Liver (tissue), 9 donors: Measurements from ENCODE around the gene LAMB2. TPM values are rescaled to one million over a fixed set of nuclear protein-coding genes. Genes with fewer than 3 reads are reported as not detected.

ENCODE experiments used
- DNase-seq: peaks from one replicate; pipeline ENCODE4 v3.0.0-alpha.2; 2017; ENCODE audit warnings: low spot score
- H3K27ac ChIP-seq, 2 donors: one replicate each; pipeline ENCODE4 v1.7.0; 2013; ENCODE audit warnings: inconsistent platforms in 2 of 2, low read length in 2 of 2, control low read depth in 1 of 2, low read depth in 1 of 2, mild to moderate bottlenecking in 1 of 2
- H3K27me3 ChIP-seq, 4 donors: one replicate each; pipeline versions ENCODE4 v1.6.1 to v1.7.0; 2013; ENCODE audit warnings: low read length in 3 of 4, inconsistent platforms in 1 of 4, mild to moderate bottlenecking in 1 of 4, moderate library complexity in 1 of 4; ENCODE audit not compliant: control insufficient read depth in 4 of 4, insufficient read depth in 4 of 4
- H3K36me3 ChIP-seq, 4 donors: one replicate each; pipeline versions ENCODE4 v1.6.1 to v1.7.0; 2013; ENCODE audit warnings: low read length in 3 of 4, mild to moderate bottlenecking in 3 of 4, low read depth in 1 of 4, moderate library complexity in 1 of 4; ENCODE audit not compliant: control insufficient read depth in 4 of 4, insufficient read depth in 3 of 4
- H3K4me1 ChIP-seq, 4 donors: one replicate each; pipeline versions ENCODE4 v1.6.1 to v1.7.0; 2013; ENCODE audit warnings: low read length in 3 of 4, mild to moderate bottlenecking in 3 of 4, moderate library complexity in 1 of 4; ENCODE audit not compliant: control insufficient read depth in 4 of 4, insufficient read depth in 4 of 4
- H3K4me3 ChIP-seq, 3 donors: one replicate each; pipeline versions ENCODE4 v1.6.1 to v1.7.0; 2013; ENCODE audit warnings: low read length in 3 of 3, control low read depth in 1 of 3, low read depth in 1 of 3, mild to moderate bottlenecking in 1 of 3
- H3K9ac ChIP-seq, 2 donors: one replicate each; pipeline ENCODE4 v1.7.0; 2013; ENCODE audit warnings: low read length in 2 of 2, mild to moderate bottlenecking in 2 of 2, moderate library complexity in 2 of 2, control low read depth in 1 of 2, low read depth in 1 of 2
- H3K9me3 ChIP-seq, 4 donors: one replicate each; pipeline versions ENCODE4 v1.6.1 to v1.7.0; 2013; ENCODE audit warnings: low read length in 3 of 4; ENCODE audit not compliant: control insufficient read depth in 4 of 4
- EGR1 ChIP-seq, 2 donors: IDR thresholded peaks; 2 replicates each; pipeline ENCODE4 v1.6.1; 2016 to 2018; ENCODE audit warnings: antibody characterized with exemption in 2 of 2, low read depth in 2 of 2
- FOXA1 ChIP-seq: IDR thresholded peaks from 2 replicates; pipeline ENCODE4 v1.6.1; 2016; ENCODE audit warnings: antibody characterized with exemption
- FOXA2 ChIP-seq: IDR thresholded peaks from 2 replicates; pipeline ENCODE4 v1.6.1; 2016; ENCODE audit warnings: antibody characterized with exemption
- GABPA ChIP-seq, 2 donors: IDR thresholded peaks in 1 of 2; conservative IDR thresholded peaks in 1 of 2; 2 replicates each; pipeline ENCODE4 v1.6.1; 2016; ENCODE audit warnings: antibody characterized with exemption in 2 of 2, mild to moderate bottlenecking in 1 of 2, moderate library complexity in 1 of 2
- HNF4A ChIP-seq, 2 donors: conservative IDR thresholded peaks; 2 replicates each; pipeline ENCODE4 v1.6.1; 2016; ENCODE audit warnings: antibody characterized with exemption in 2 of 2, mild to moderate bottlenecking in 2 of 2
- HNF4G ChIP-seq: IDR thresholded peaks from 2 replicates; pipeline ENCODE4 v1.6.1; 2016; ENCODE audit warnings: antibody characterized with exemption
- JUND ChIP-seq, 2 donors: IDR thresholded peaks; 2 replicates each; pipeline ENCODE4 v1.6.1; 2016; ENCODE audit warnings: antibody characterized with exemption in 2 of 2
- NR2F2 ChIP-seq: IDR thresholded peaks from 2 replicates; pipeline ENCODE4 v1.6.1; 2016; ENCODE audit warnings: antibody characterized with exemption
- RAD21 ChIP-seq, 2 donors: IDR thresholded peaks; 2 replicates each; pipeline ENCODE4 v1.6.1; 2016; ENCODE audit warnings: antibody characterized with exemption in 2 of 2, mild to moderate bottlenecking in 2 of 2
- RXRA ChIP-seq, 2 donors: IDR thresholded peaks; 2 replicates each; pipeline ENCODE4 v1.6.1; 2017 to 2018; ENCODE audit warnings: antibody characterized with exemption in 2 of 2, mild to moderate bottlenecking in 1 of 2
- SP1 ChIP-seq: IDR thresholded peaks from 2 replicates; pipeline ENCODE4 v1.6.1; 2018; ENCODE audit warnings: antibody characterized with exemption, mild to moderate bottlenecking
- TAF1 ChIP-seq: conservative IDR thresholded peaks from 2 replicates; pipeline ENCODE4 v1.6.1; 2016; ENCODE audit warnings: antibody characterized with exemption, mild to moderate bottlenecking
- YY1 ChIP-seq: IDR thresholded peaks from 2 replicates; pipeline ENCODE4 v1.6.1; 2016; ENCODE audit warnings: antibody characterized with exemption, mild to moderate bottlenecking
- WGBS: extraction: QIAGEN DNeasy Blood & Tissue Kit; methylation state at CpG from one replicate; pipeline ENCODE4 v1.1.7; 2013; 5-methylcytosine and 5-hydroxymethylcytosine counted together
- polyA plus RNA-seq, 2 donors: library from polyadenylated mRNA; stranded (reverse) in 1 of 2; unstranded in 1 of 2; fragments of 200-250 nt in 1 of 2; fragments of >200 nt in 1 of 2; fragmentation: Nextera tagmentation in 1 of 2; extraction: Ambion mirVana in 1 of 2; gene quantifications; one replicate each; pipeline versions ENCODE4 v1.2.1 to v1.2.3, GENCODE V29; 2013 to 2015
- total RNA-seq, 2 donors: library from RNA; depleted of rRNA; stranded (reverse); fragments of >200 nt; gene quantifications; one replicate each; pipeline ENCODE4 v1.2.3, GENCODE V29; 2014
- TF ChIP-seq, protein P1 (sequence below): fragments of 150-350 bp; IDR thresholded peaks from 2 replicates; pipeline ENCODE4 v1.5.1; 2017; ENCODE audit warnings: improper control_type of control experiment, low read depth, low read length; ENCODE audit not compliant: missing input control
- TF ChIP-seq, protein P2 (sequence below): IDR thresholded peaks from 2 replicates; pipeline ENCODE4 v1.6.1; 2016; ENCODE audit warnings: antibody characterized with exemption
- TF ChIP-seq, protein P3 (sequence below): IDR thresholded peaks from 2 replicates; pipeline ENCODE4 v1.6.1; 2016; ENCODE audit warnings: antibody characterized with exemption
- TF ChIP-seq, protein P4 (sequence below): IDR thresholded peaks from 2 replicates; pipeline ENCODE4 v1.6.1; 2016; ENCODE audit warnings: antibody characterized with exemption
- TF ChIP-seq, protein P5 (sequence below): IDR thresholded peaks from 2 replicates; pipeline ENCODE4 v1.6.1; 2016; ENCODE audit warnings: antibody characterized with exemption, mild to moderate bottlenecking
- donor health status: healthy.
- donor health status: healthy.
- donor health status: healthy.
- donor health status: healthy.
- donor health status: healthy.

Gene LAMB2
- total and polyA plus RNA-seq, 4 donors, result 87.6 to 172 (median 134) TPM

DNA sequence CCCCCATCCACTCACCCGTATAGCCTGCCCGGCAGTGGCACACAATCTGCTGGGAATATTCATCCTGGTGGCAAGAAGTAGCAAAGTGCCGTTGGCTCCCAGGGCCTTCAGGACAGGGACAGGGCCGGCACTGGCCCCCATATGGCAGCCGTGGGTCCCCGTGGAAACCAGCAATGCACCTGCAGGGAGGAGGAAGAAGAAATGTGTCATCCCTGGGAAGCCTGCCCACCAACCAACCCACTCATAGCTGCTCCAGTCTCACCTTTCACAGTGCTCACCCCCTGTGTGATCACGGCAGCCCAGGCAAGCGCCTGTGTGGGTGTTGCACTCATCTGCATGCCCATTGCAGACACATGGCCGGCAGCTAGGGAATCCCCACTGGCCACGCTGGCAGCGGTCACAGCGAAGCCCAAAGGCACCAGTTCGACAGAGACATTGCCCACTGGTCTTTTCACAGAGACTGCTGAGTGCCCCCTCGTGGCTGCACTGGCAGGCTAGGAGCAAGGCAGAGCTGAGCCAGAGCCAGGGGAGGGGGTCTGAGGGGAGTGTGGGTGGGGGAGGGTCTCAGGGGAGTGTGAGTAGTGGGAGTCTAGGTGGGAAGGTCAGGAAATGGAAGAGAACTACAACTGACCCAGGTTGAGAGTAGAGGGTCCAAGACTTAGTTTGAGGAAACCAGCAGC is 7.7 kb downstream of the LAMB2 start (continued):
- no peak for TF ChIP-seq TAF1

DNA sequence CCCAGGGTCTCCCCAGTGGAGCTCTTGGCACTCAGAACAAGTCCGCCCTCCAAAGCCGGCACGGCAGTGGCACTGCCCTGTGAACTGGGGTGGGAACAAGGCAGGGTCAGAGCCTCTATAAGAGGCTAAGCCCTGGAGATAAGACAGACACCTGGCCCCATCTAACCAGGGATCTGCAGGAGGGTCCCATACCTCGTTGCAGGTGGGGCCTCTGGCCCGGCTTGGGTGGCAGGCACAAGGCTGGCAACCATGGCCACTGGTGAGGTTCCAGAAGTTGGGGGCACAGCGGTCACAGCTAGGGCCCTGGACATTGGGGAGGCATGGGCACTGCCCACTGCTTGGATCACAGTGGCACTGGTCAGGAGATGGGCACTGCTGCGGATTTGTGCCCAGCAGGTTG is 8.6 kb downstream of the LAMB2 start:
- DNase-seq, result no peak
- Histone ChIP-seq H3K4me1 (peaks cover 4 to 13% (median 10%) of the 10 kb centered on the region in 4 donors), H3K9me3 (no peaks in the 10 kb centered on the region), H3K36me3 (peaks cover 0 to 46% (median 20%) of the 10 kb centered on the region in 4 donors), H3K27ac (no peak overlapping the region), H3K27me3 (no peaks in the 10 kb centered on the region), H3K4me3 (no peak overlapping the region), H3K9ac (no peak overlapping the region)
- WGBS, result 91% methylated on average over 7 of the region's 7 CpGs
- TF ChIP-seq TAF1, result no peak
- TF ChIP-seq YY1, result no peak
- TF ChIP-seq FOXA1, result no peak
- TF ChIP-seq, protein P1, sequence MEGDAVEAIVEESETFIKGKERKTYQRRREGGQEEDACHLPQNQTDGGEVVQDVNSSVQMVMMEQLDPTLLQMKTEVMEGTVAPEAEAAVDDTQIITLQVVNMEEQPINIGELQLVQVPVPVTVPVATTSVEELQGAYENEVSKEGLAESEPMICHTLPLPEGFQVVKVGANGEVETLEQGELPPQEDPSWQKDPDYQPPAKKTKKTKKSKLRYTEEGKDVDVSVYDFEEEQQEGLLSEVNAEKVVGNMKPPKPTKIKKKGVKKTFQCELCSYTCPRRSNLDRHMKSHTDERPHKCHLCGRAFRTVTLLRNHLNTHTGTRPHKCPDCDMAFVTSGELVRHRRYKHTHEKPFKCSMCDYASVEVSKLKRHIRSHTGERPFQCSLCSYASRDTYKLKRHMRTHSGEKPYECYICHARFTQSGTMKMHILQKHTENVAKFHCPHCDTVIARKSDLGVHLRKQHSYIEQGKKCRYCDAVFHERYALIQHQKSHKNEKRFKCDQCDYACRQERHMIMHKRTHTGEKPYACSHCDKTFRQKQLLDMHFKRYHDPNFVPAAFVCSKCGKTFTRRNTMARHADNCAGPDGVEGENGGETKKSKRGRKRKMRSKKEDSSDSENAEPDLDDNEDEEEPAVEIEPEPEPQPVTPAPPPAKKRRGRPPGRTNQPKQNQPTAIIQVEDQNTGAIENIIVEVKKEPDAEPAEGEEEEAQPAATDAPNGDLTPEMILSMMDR, result no peak
- TF ChIP-seq, protein P2, sequence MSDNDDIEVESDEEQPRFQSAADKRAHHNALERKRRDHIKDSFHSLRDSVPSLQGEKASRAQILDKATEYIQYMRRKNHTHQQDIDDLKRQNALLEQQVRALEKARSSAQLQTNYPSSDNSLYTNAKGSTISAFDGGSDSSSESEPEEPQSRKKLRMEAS, result no peak
- TF ChIP-seq, protein P3, sequence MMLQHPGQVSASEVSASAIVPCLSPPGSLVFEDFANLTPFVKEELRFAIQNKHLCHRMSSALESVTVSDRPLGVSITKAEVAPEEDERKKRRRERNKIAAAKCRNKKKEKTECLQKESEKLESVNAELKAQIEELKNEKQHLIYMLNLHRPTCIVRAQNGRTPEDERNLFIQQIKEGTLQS, result no peak
- no peak for TF ChIP-seq HNF4G
- no peak for TF ChIP-seq RXRA (IDR thresholded peaks at IDR 0.05)
- no peak for TF ChIP-seq HNF4A (conservative IDR thresholded peaks at IDR 0.05)
- TF ChIP-seq, protein P4, sequence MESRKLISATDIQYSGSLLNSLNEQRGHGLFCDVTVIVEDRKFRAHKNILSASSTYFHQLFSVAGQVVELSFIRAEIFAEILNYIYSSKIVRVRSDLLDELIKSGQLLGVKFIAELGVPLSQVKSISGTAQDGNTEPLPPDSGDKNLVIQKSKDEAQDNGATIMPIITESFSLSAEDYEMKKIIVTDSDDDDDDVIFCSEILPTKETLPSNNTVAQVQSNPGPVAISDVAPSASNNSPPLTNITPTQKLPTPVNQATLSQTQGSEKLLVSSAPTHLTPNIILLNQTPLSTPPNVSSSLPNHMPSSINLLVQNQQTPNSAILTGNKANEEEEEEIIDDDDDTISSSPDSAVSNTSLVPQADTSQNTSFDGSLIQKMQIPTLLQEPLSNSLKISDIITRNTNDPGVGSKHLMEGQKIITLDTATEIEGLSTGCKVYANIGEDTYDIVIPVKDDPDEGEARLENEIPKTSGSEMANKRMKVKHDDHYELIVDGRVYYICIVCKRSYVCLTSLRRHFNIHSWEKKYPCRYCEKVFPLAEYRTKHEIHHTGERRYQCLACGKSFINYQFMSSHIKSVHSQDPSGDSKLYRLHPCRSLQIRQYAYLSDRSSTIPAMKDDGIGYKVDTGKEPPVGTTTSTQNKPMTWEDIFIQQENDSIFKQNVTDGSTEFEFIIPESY, result no peak
- no peak for TF ChIP-seq GABPA (IDR thresholded peaks at IDR 0.05 in 1 of 2, conservative IDR thresholded peaks at IDR 0.05 in 1 of 2)
- no peak for TF ChIP-seq SP1
- no peak for TF ChIP-seq RAD21 (IDR thresholded peaks at IDR 0.05)
- TF ChIP-seq JUND (IDR thresholded peaks at IDR 0.05), result no peak
- no peak for TF ChIP-seq EGR1 (IDR thresholded peaks at IDR 0.05; ENCODE audit: low read depth in 2 of 2)
- TF ChIP-seq, protein P5, sequence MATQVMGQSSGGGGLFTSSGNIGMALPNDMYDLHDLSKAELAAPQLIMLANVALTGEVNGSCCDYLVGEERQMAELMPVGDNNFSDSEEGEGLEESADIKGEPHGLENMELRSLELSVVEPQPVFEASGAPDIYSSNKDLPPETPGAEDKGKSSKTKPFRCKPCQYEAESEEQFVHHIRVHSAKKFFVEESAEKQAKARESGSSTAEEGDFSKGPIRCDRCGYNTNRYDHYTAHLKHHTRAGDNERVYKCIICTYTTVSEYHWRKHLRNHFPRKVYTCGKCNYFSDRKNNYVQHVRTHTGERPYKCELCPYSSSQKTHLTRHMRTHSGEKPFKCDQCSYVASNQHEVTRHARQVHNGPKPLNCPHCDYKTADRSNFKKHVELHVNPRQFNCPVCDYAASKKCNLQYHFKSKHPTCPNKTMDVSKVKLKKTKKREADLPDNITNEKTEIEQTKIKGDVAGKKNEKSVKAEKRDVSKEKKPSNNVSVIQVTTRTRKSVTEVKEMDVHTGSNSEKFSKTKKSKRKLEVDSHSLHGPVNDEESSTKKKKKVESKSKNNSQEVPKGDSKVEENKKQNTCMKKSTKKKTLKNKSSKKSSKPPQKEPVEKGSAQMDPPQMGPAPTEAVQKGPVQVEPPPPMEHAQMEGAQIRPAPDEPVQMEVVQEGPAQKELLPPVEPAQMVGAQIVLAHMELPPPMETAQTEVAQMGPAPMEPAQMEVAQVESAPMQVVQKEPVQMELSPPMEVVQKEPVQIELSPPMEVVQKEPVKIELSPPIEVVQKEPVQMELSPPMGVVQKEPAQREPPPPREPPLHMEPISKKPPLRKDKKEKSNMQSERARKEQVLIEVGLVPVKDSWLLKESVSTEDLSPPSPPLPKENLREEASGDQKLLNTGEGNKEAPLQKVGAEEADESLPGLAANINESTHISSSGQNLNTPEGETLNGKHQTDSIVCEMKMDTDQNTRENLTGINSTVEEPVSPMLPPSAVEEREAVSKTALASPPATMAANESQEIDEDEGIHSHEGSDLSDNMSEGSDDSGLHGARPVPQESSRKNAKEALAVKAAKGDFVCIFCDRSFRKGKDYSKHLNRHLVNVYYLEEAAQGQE, result no peak
- TF ChIP-seq NR2F2, result no peak
- no peak for TF ChIP-seq FOXA2
